Activated CD4-positive, alpha-beta T cell treated with anti-CD3 and anti-CD28 coated beads for 36 hours (primary cell): Measurements from ENCODE around the gene DNMT1. TPM values are rescaled to one million over a fixed set of nuclear protein-coding genes. Genes with fewer than 3 reads are reported as not detected.

Source experiments
- ATAC-seq: fragments of 200-7000 bp; cut with Tn5 transposase; one replicate; pipeline ENCODE4 v1.10.0; 2021; ENCODE audit warnings: mild to moderate bottlenecking, moderate library complexity
- CTCF ChIA-PET: fragments of 350-600 bp; sonication (Branson Sonifier 250); formaldehyde crosslinking; loops from one replicate; lab custom pipeline; 2021; ENCODE audit warnings: antibody characterized with exemption; lab: Charles Lee
- POLR2A ChIA-PET: fragments of 350-600 bp; sonication (Branson Sonifier 250); formaldehyde crosslinking; loops from one replicate; lab custom pipeline; 2021; ENCODE audit warnings: antibody characterized with exemption, inconsistent platforms; lab: Charles Lee
- DNase-seq: peaks from one replicate; pipeline ENCODE4 v3.0.0-alpha.2; 2020
- H3K27ac Mint-ChIP-seq: one replicate; pipeline ENCODE4 v1.8.0; 2021; ENCODE audit warnings: mixed read lengths
- H3K27me3 Mint-ChIP-seq: one replicate; pipeline ENCODE4 v1.8.0; 2021; ENCODE audit warnings: mixed read lengths
- H3K36me3 Mint-ChIP-seq: one replicate; pipeline ENCODE4 v1.8.0; 2021; ENCODE audit warnings: low read depth, mixed read lengths
- H3K4me1 Mint-ChIP-seq: one replicate; pipeline ENCODE4 v1.8.0; 2021; ENCODE audit warnings: mixed read lengths
- H3K4me3 Mint-ChIP-seq: one replicate; pipeline ENCODE4 v1.8.0; 2021; ENCODE audit warnings: mild to moderate bottlenecking, moderate library complexity, mixed read lengths
- H3K9me3 Mint-ChIP-seq: one replicate; pipeline ENCODE4 v1.8.0; 2021; ENCODE audit warnings: low read depth, mixed read lengths
- intact Hi-C, 2 experiments: fragments of 100-400 bp; cut with DNase I in 1 of 2; cut with micrococcal nuclease in 1 of 2; formaldehyde crosslinking; loops; one replicate each; pipeline versions ENCODE4 v1.14.2 to v1.15.1; 2022 to 2024; cut with DNase I, micrococcal nuclease
- total RNA-seq, 2 experiments: library from RNA; stranded (reverse); gene quantifications; one replicate each; pipeline ENCODE4 v1.2.3, GENCODE V29; 2021

The DNMT1 gene
- total RNA-seq, 2 experiments from 2014 or later: 374 to 385 TPM

DNA sequence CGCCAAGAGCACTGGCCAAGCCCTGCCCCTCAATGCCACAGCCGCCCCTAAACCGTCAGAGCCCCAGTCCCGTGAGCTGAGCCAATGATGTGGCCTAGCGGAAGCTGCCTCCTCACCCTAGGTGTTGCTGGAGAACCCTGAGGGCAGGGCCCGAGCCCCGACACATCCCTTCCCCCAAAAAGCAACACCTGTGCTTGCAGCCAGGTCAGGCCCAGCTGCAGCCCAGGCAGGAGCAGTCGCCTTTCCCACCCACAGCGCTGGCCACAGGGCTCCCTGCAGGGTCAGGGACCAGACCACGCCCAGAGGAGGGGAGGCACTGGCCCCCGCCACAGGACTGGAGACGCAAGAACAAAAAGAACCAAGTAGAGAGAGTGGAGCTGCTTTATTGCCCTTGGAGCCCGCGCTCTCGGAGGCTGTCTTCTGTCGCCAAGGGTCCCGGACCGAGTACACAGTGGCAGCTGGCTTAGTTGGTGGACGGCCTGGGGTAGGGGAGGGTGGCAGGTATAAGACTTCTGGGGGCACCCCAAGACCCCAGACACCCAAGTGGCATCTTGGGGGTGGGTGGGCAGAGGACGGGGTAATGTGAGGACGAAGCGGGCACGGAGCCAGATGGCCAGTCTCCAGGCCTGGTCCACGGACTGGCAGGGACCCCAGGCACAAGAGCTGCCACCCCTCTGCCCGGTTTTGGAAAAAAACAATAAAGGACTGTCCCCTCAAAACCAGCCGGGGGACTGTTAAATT lies 79.9 kb downstream of the DNMT1 start:
- Mint-ChIP-seq H3K4me3 (peak overlapping the region; percentile 15), H3K27me3 (no peaks in the 10 kb centered on the region), H3K27ac (peak overlapping the region; percentile 19), H3K9me3 (no peaks in the 10 kb centered on the region), H3K36me3 (peaks cover 71% of the 10 kb centered on the region), H3K4me1 (peaks cover 51% of the 10 kb centered on the region)
- ATAC-seq (no peak), DNase-seq (peak; percentile 39)
- ChIA-PET CTCF (interaction anchor here (0.5 to 2.2 kb wide), 4 partner anchors 9 to 135 kb away, joined by 3 to 9 read pairs (median 4); partner anchors contain the start of gene PPAN), POLR2A (interaction anchor here (0.6 to 1.1 kb wide), 4 partner anchors 9 to 134 kb away, joined by 3 to 5 read pairs (median 3); partner anchors contain the start of gene PPAN)
- intact Hi-C loops: loop anchor here in 1 of 2 experiments (5.0 kb wide), 1 partner anchor 183 kb away; no protein-coding TSS in a partner anchor

DNA sequence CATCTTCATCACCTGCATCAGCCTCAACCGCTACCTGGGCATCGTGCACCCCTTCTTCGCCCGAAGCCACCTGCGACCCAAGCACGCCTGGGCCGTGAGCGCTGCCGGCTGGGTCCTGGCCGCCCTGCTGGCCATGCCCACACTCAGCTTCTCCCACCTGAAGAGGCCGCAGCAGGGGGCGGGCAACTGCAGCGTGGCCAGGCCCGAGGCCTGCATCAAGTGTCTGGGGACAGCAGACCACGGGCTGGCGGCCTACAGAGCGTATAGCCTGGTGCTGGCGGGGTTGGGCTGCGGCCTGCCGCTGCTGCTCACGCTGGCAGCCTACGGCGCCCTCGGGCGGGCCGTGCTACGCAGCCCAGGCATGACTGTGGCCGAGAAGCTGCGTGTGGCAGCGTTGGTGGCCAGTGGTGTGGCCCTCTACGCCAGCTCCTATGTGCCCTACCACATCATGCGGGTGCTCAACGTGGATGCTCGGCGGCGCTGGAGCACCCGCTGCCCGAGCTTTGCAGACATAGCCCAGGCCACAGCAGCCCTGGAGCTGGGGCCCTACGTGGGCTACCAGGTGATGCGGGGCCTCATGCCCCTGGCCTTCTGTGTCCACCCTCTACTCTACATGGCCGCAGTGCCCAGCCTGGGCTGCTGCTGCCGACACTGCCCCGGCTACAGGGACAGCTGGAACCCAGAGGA lies 80.6 kb downstream of the DNMT1 start:
- H3K4me3 Mint-ChIP-seq: peak overlapping the region; percentile 15
- peaks cover 58% of the 10 kb centered on the region for H3K4me1 Mint-ChIP-seq
- H3K36me3 Mint-ChIP-seq: peaks cover 74% of the 10 kb centered on the region
- H3K9me3 Mint-ChIP-seq: no peaks in the 10 kb centered on the region
- ATAC-seq: no peak
- ChIA-PET POLR2A (interaction anchor here (0.6 to 1.1 kb wide), 3 partner anchors 8 to 135 kb away, joined by 3 to 5 read pairs (median 3); partner anchors contain the start of gene PPAN), CTCF (interaction anchor here (0.5 to 2.2 kb wide), 9 partner anchors 8 to 212 kb away, joined by 3 to 9 read pairs (median 4); partner anchors contain the start of gene PPAN)
- H3K27ac Mint-ChIP-seq: peak overlapping the region; percentile 19
- no peaks in the 10 kb centered on the region for H3K27me3 Mint-ChIP-seq
- no peak for DNase-seq
- intact Hi-C loops: loop anchor here (1.0 to 2.0 kb wide), 3 partner anchors 15 to 179 kb away; no protein-coding TSS in a partner anchor

DNA sequence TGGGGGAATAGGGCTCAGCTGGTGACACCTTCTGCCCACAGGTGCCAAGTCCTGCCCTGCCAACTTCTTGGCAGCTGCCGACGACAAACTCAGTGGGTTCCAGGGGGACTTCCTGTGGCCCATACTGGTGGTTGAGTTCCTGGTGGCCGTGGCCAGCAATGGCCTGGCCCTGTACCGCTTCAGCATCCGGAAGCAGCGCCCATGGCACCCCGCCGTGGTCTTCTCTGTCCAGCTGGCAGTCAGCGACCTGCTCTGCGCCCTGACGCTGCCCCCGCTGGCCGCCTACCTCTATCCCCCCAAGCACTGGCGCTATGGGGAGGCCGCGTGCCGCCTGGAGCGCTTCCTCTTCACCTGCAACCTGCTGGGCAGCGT lies 81.2 kb downstream of the DNMT1 start:
- CTCF ChIA-PET: interaction anchor here (0.6 to 2.2 kb wide), 9 partner anchors 9 to 213 kb away, joined by 3 to 9 read pairs (median 3); partner anchors contain the start of gene ANGPTL6
- Mint-ChIP-seq H3K9me3 (no peaks in the 10 kb centered on the region), H3K27me3 (no peaks in the 10 kb centered on the region), H3K27ac (peak overlapping the region; percentile 90), H3K36me3 (peaks cover 73% of the 10 kb centered on the region), H3K4me3 (peak overlapping the region; percentile 68), H3K4me1 (peaks cover 55% of the 10 kb centered on the region)
- DNase-seq (peak; percentile 29), ATAC-seq (no peak)
- POLR2A ChIA-PET: interaction anchor here (1.0 to 1.1 kb wide), 2 partner anchors 17 to 21 kb away, joined by 3 read pairs; no protein-coding TSS in a partner anchor
- intact Hi-C loops: loop anchor here (1.0 to 2.0 kb wide), 3 partner anchors 15 to 179 kb away; no protein-coding TSS in a partner anchor

DNA sequence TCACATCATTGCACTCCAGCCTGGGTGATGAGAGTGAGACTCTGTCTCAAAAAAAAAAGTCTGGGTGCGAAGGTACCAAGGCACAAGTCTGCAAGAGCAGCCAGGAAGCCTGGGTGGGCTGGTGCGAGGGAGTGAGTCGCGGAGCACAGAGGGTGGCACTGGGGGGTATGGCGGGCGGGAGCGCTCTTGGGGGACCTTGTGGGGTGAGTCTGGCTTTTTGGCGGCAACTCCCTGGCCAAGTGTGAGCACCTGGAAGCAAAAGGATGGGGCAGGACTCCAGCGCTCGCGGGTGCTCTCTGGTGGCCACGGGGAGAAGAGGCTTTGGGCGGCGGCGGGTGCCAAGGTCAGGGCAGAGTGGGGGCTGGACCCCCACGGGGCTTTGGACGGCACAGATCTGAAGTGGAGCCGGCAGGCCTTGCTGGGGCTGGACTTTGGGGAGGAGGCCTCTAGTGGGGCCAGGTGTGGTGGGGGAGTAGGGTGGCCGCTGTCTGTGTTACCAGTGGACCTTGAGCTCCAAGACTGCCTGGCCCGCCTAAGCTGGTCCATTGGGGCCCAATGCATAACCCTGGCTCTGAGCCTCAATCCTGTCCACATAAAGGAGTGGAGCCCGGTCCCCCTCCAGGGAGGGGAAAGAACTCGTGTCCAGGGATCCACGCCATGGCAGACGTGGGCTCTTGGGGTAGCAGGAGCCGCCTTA lies 81.7 kb downstream of the DNMT1 start:
- DNase-seq: peak; percentile 83
- ChIA-PET POLR2A (interaction anchor here (1.0 kb wide), 1 partner anchor 17 kb away, joined by 3 read pairs; no protein-coding TSS in a partner anchor), CTCF (interaction anchor here (0.6 to 2.2 kb wide), 9 partner anchors 9 to 213 kb away, joined by 3 to 9 read pairs (median 3); partner anchors contain the start of gene ANGPTL6)
- Mint-ChIP-seq H3K27me3 (no peaks in the 10 kb centered on the region), H3K36me3 (peaks cover 79% of the 10 kb centered on the region), H3K4me3 (peak overlapping the region; percentile 68), H3K27ac (peak overlapping the region; percentile 90), H3K9me3 (no peaks in the 10 kb centered on the region), H3K4me1 (peaks cover 59% of the 10 kb centered on the region)
- ATAC-seq: peak; percentile 50
- intact Hi-C loops: loop anchor here (1.0 to 2.0 kb wide), 3 partner anchors 14 to 178 kb away; no protein-coding TSS in a partner anchor

DNA sequence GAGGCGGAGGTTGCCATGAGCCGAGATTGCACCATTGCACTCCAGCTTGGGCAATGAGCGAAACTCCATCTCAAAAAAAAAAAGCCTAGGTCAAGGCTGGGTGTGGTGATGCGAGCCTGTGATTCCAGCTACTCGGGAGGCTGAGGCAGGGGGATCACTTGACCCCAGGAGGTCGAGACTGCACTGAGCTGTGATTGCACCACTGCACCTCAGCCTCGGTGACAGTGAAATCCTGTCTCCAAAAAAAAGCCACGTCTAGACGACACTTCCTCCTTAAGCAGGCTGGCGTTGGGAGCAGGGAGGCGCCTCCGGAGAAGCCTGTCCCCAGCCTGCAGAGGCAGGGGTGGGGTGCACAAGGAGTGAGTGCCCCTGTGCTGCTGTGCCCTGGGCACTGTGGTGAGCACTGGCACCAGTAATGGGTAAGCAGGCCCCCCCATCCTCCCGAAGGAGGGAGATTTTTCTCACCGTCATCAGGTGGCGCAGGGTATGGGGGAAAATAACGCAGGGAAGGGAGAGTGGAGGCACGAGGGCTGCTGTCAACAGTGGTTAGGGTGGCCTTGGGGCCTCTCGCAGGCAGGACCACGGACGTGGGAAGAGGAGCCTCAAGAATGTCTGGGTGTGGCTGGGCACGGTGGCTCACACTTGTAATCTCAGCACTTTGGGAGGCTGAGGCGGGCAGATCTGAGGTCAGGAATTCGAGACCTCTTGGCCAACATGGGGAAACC lies 82.6 kb downstream of the DNMT1 start:
- CTCF ChIA-PET: interaction anchor here (0.6 to 2.2 kb wide), 3 partner anchors 8 to 84 kb away, joined by 3 to 9 read pairs (median 3); no protein-coding TSS in a partner anchor
- peak; percentile 85 for DNase-seq
- POLR2A ChIA-PET: no interaction called here
- intact Hi-C loops: loop anchor here (2.0 kb wide), 2 partner anchors 13 to 177 kb away; no protein-coding TSS in a partner anchor
- ATAC-seq: peak; percentile 63
- Mint-ChIP-seq H3K4me1 (peaks cover 65% of the 10 kb centered on the region), H3K9me3 (no peaks in the 10 kb centered on the region), H3K27ac (peak overlapping the region; percentile 90), H3K27me3 (no peaks in the 10 kb centered on the region), H3K36me3 (peaks cover 81% of the 10 kb centered on the region), H3K4me3 (peak overlapping the region; percentile 68)

DNA sequence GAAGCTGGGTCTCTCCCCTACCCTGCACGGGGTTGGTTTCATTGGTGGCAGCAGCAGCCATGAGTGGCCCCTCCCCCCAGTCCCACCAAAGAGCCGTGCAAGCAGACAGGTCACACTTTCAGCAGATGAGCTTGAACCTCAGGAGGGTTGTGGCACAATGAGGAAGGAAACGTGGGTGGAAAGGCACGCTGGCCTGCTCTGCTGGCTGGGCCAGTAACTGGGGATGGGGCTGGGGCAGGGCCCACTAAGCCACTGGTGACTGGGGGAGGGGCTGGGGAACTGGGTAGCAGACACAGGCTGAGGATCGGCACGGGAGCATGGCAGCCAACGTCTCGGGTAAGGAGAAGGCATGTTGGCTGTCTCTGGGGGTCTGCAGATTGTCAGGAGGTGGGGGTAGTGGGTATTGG lies 83.3 kb downstream of the DNMT1 start, which contains the start of gene P2RY11:
P2RY11 (plus strand) TSS at position 289 of the 407 bp plus-strand sequence; CDS start at position 318, 29 bp downstream.
- intact Hi-C loops: no loop called here
- peak within 1 kb of the TSS; percentile 68 for H3K4me3 Mint-ChIP-seq
- peaks cover 82% of the 10 kb centered on the region for H3K36me3 Mint-ChIP-seq
- ChIA-PET POLR2A (no interaction called here), CTCF (interaction anchor here (0.6 to 1.4 kb wide), 3 partner anchors 13 to 83 kb away, joined by 3 read pairs; no protein-coding TSS in a partner anchor)
- DNase-seq (peak; percentile 80), ATAC-seq (peak; percentile 31)
- no peaks in the 10 kb centered on the region for H3K27me3 Mint-ChIP-seq
- H3K9me3 Mint-ChIP-seq: no peaks in the 10 kb centered on the region
- peaks cover 70% of the 10 kb centered on the region for H3K4me1 Mint-ChIP-seq
- peak within 1 kb of the TSS; percentile 90 for H3K27ac Mint-ChIP-seq

DNA sequence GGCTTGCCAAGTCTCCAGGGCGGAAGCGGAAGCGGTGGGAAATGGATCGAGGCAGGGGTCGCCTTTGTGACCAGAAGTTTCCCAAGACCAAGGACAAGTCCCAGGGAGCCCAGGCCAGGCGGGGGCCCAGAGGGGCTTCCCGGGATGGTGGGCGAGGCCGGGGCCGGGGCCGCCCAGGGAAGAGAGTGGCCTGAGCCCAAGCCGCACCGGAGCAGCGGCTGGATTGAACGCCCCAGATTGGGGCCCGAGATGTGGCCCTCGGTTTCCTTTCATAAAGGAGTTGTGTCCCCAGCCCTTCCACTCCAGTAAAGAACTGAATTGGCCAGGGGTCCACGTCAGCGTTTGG lies 83.8 kb downstream of the DNMT1 start:
- DNase-seq (no peak), ATAC-seq (no peak)
- Mint-ChIP-seq H3K4me1 (peaks cover 65% of the 10 kb centered on the region), H3K27me3 (no peaks in the 10 kb centered on the region), H3K27ac (peak overlapping the region; percentile 90), H3K9me3 (no peaks in the 10 kb centered on the region), H3K36me3 (peaks cover 80% of the 10 kb centered on the region), H3K4me3 (peak overlapping the region; percentile 68)
- ChIA-PET POLR2A (no interaction called here), CTCF (interaction anchor here (1.4 kb wide), 1 partner anchor 83 kb away, joined by 3 read pairs; no protein-coding TSS in a partner anchor)
- intact Hi-C loops: no loop called here

DNA sequence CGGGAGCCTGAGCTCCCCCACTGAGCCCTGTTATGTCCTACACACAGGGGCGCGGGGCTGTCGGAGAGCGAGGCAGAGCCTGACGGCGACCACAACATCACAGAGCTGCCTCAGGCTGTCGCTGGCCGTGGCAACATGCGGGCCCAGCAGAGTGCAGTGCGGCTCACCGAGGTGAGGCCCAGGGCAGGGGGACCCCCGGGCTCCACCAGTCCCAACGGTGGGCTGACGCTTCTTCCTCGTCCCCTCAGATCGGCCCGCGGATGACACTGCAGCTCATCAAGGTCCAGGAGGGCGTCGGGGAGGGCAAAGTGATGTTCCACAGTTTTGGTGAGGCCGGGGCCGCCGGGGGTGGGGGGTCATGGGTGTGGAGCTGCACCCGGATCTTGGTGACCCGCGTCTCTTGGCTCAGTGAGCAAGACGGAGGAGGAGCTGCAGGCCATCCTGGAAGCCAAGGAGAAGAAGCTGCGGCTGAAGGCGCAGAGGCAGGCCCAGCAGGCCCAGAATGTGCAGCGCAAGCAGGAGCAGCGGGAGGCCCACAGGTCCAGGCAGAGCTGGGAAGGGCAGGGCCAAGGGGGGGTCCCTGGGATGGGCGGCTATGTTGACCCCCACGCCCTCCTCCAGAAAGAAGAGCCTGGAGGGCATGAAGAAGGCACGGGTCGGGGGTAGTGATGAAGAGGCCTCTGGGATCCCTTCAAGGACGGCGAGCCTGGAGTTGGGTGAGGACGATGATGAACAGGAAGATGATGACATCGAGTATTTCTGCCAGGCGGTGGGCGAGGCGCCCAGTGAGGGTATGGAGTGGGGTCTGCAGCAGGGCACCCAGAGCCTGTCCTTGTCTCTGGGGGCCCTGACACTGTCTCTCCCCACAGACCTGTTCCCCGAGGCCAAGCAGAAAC lies 84.4 kb downstream of the DNMT1 start:
- ATAC-seq (no peak), DNase-seq (no peak)
- no peaks in the 10 kb centered on the region for H3K27me3 Mint-ChIP-seq
- H3K4me1 Mint-ChIP-seq: peaks cover 69% of the 10 kb centered on the region
- peak overlapping the region; percentile 68 for H3K4me3 Mint-ChIP-seq
- CTCF ChIA-PET: interaction anchor here (0.7 to 3.0 kb wide), 4 partner anchors 11 to 534 kb away, joined by 3 to 12 read pairs (median 4); no protein-coding TSS in a partner anchor
- intact Hi-C loops: no loop called here
- H3K9me3 Mint-ChIP-seq: no peaks in the 10 kb centered on the region
- peaks cover 74% of the 10 kb centered on the region for H3K36me3 Mint-ChIP-seq
- peak overlapping the region; percentile 89 for H3K27ac Mint-ChIP-seq
- POLR2A ChIA-PET: no interaction called here

DNA sequence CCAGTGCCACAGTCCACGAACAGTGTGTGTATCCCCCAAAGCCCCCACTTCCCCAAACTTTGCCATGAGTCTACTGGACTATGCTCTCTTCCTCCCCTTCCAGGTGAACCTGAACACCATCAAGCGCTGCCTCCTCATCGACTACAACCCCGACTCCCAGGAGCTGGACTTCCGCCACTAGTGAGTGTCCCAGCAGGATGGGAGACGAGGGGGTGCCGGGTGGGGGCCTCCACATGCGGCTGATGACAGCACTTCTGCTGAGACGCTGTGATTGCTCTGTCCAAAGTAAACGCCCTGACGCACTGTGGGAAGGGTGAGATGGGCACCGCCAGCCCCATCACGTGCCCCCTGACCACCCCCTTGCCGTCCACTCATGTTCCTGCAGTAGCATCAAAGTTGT lies 85.2 kb downstream of the DNMT1 start:
- ATAC-seq (no peak), DNase-seq (no peak)
- Mint-ChIP-seq H3K4me3 (peak overlapping the region; percentile 90), H3K27ac (peak overlapping the region; percentile 70), H3K36me3 (peaks cover 67% of the 10 kb centered on the region), H3K4me1 (peaks cover 73% of the 10 kb centered on the region), H3K27me3 (no peaks in the 10 kb centered on the region), H3K9me3 (no peaks in the 10 kb centered on the region)
- CTCF ChIA-PET: interaction anchor here (0.6 to 3.0 kb wide), 4 partner anchors 11 to 34 kb away, joined by 3 to 12 read pairs (median 4); no protein-coding TSS in a partner anchor
- intact Hi-C loops: loop anchor here (5.0 to 10.0 kb wide), 4 partner anchors 143 to 985 kb away; partner anchors contain the start of genes CARM1 (in 1 of the 2), KEAP1 (in 1 of the 2) and MRPL4 (in 1 of the 2)
- POLR2A ChIA-PET: interaction anchor here (1.0 kb wide), 1 partner anchor 142 kb away, joined by 4 read pairs; the partner anchor contains the start of gene MRPL4
